GM12878 (cell line): Measurements from ENCODE around the gene TBX10.

Experiments
- CREB1 ChIP-seq: IDR thresholded peaks from 2 replicates; pipeline ENCODE4 v1.6.1; 2012; ENCODE audit warnings: low read depth, mild to moderate bottlenecking, inconsistent platforms
- CREM ChIP-seq: IDR thresholded peaks from 2 replicates; pipeline ENCODE4 v1.6.1; 2014; ENCODE audit warnings: antibody characterized with exemption, low read depth
- FOXK2 ChIP-seq: fragments of 450-650 bp; IDR thresholded peaks from 2 replicates; pipeline ENCODE4 v1.6.1; 2017; ENCODE audit warnings: mild to moderate bottlenecking, moderate library complexity
- HDAC2 ChIP-seq: fragments of 200-600 bp; sonication (generic); IDR thresholded peaks from 2 replicates; pipeline ENCODE4 v1.6.1; 2017
- MYC ChIP-seq: IDR thresholded peaks from 2 replicates; pipeline ENCODE4 v1.6.1; 2011; ENCODE audit warnings: mild to moderate bottlenecking, low read length, moderate library complexity, inconsistent platforms; ENCODE audit not compliant: insufficient read depth, insufficient replicate concordance, insufficient read length, severe bottlenecking
- POLR2A ChIP-seq: IDR thresholded peaks from 2 replicates; pipeline ENCODE4 v1.6.1; 2011; ENCODE audit warnings: low read depth, mild to moderate bottlenecking, low read length
- POLR2AphosphoS5 ChIP-seq: IDR thresholded peaks from 2 replicates; pipeline ENCODE4 v1.6.1; 2011; ENCODE audit warnings: mild to moderate bottlenecking, low read length, inconsistent platforms
- SREBF2 ChIP-seq: IDR thresholded peaks from 2 replicates; pipeline ENCODE4 v1.6.1; 2012; ENCODE audit warnings: mild to moderate bottlenecking, low read length
- TCF7 ChIP-seq: IDR thresholded peaks from 2 replicates; pipeline ENCODE4 v1.6.1; 2014; ENCODE audit warnings: antibody characterized with exemption, borderline replicate concordance
- ZSCAN29 ChIP-seq: fragments of 450-650 bp; IDR thresholded peaks from 2 replicates; pipeline ENCODE4 v1.6.1; 2017; ENCODE audit warnings: mild to moderate bottlenecking, moderate library complexity
- TF ChIP-seq, protein P1 (sequence below), 3 experiments: IDR thresholded peaks in 2 of 3; conservative IDR thresholded peaks in 1 of 3; 2 replicates each; pipeline ENCODE4 v1.5.1; 2011; ENCODE audit warnings: low read depth in 3 of 3, low read length in 3 of 3, mild to moderate bottlenecking in 3 of 3, control low read depth in 2 of 3, moderate library complexity in 2 of 3, inconsistent platforms in 1 of 3, mixed read lengths in 1 of 3; ENCODE audit not compliant: control insufficient read depth in 2 of 3, insufficient read depth in 1 of 3; ENCODE audit errors: extremely low read depth in 1 of 3
- TF ChIP-seq, protein P2 (sequence below): IDR thresholded peaks from 2 replicates; pipeline ENCODE4 v1.6.1; 2012; ENCODE audit warnings: low read depth, low read length, improper control_type of control experiment

DNA sequence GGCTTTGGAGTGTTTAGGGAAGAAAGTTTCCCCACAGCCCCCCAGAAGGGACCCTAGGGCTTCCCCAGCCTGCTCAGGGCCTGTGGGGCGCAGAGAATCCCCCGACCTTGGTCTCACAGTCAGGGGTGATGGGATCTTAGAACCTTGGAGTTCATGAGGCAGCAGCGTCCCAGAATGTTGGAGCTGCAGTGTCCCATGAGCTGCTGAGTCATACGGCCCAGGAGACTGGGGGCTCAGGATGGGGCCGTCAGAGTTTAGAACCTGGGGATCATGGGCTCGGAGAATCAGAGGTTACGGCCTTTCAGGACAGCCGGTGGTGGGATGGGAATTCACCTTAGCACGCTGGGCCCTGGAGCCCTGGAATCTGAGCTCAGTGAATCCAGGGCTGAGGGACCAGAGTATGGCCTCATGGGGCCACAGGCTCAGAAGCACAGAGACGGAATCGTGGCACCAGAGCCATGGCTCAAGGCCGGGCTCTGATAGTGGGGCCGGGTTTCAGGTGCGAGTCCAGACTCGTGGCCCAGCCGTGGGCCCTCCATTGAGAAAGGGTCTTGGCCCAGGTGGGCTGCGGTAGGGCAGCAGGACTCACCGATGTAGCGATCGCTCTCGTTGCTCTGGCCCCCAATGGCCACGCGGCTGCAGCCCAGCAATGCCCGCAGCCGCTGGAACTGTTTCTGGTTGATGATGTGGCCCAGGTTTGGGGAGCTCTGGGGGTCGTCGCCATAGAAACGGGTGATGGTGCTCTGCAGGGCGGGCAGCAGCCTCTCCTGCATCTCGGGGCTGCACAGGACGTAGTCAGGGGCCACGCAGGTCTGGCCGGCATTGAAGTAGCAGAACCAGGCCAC lies 25.4 kb upstream of the TBX10 start:
- TF ChIP-seq FOXK2 (no peak), TCF7 (no peak), CREB1 (no peak), SREBF2 (no peak), POLR2AphosphoS5 (no peak), MYC (no peak), POLR2A (no peak), CREM (no peak), ZSCAN29 (no peak), HDAC2 (no peak)
- TF ChIP-seq, protein P1, sequence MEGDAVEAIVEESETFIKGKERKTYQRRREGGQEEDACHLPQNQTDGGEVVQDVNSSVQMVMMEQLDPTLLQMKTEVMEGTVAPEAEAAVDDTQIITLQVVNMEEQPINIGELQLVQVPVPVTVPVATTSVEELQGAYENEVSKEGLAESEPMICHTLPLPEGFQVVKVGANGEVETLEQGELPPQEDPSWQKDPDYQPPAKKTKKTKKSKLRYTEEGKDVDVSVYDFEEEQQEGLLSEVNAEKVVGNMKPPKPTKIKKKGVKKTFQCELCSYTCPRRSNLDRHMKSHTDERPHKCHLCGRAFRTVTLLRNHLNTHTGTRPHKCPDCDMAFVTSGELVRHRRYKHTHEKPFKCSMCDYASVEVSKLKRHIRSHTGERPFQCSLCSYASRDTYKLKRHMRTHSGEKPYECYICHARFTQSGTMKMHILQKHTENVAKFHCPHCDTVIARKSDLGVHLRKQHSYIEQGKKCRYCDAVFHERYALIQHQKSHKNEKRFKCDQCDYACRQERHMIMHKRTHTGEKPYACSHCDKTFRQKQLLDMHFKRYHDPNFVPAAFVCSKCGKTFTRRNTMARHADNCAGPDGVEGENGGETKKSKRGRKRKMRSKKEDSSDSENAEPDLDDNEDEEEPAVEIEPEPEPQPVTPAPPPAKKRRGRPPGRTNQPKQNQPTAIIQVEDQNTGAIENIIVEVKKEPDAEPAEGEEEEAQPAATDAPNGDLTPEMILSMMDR (IDR thresholded peaks at IDR 0.05 in 2 of 3, conservative IDR thresholded peaks at IDR 0.05 in 1 of 3; ENCODE audit: control insufficient read depth in 2 of 3, extremely low read depth in 1 of 3, insufficient read depth in 1 of 3, low read depth in 3 of 3, low read length in 3 of 3), result no peak
- TF ChIP-seq, protein P2, sequence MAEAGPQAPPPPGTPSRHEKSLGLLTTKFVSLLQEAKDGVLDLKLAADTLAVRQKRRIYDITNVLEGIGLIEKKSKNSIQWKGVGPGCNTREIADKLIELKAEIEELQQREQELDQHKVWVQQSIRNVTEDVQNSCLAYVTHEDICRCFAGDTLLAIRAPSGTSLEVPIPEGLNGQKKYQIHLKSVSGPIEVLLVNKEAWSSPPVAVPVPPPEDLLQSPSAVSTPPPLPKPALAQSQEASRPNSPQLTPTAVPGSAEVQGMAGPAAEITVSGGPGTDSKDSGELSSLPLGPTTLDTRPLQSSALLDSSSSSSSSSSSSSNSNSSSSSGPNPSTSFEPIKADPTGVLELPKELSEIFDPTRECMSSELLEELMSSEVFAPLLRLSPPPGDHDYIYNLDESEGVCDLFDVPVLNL, result no peak
